CD1c-positive myeloid dendritic cell (primary cell): Measurements from ENCODE around the gene CAPN7.
"Not testable (repeated sequence)": the region's sequence is repeated elsewhere in the genome, so short reads cannot be mapped to it uniquely, and the experiment has no call there.

ENCODE experiments used
- DNase-seq: peaks from one replicate; pipeline ENCODE4 v3.0.0-alpha.2; 2016; ENCODE audit errors: extremely low spot score

Gene CAPN7

DNA sequence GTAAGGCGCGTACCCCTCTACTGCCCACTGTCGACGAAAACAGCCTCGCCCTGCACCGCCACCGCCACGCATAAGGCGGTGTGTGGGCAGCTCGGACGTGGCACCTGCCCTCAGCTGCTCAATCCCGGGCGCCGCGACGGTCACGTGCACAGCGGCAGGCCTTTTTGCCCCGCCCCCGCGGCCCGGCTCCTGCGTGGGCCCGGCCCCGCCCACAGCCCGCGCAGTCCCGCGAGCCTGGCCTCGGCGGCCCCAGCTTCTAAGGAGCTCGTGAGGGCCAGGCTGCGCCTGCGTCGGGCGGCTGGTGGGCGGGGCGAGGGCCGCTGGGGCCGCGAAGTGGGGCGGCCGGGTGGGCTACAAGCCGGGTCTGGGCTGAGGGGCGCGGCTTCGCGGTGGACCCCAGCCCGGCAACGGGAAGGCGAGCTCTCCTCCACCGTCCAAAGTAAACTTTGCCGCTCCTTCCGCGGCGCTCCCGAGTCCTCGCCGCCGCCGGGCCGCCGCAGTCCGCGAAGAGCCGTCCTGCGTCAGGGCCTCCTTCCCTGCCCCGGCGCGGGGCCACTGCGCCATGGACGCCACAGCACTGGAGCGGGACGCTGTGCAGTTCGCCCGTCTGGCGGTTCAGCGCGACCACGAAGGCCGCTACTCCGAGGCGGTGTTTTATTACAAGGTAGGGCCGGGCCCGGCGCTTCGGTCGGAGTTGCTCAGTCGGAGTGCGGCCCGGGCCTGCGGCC, at the start of gene CAPN7:
CAPN7 (plus strand) TSS at position 313 of the 728 bp plus-strand sequence; CDS start at position 563, 250 bp downstream.
- peak; percentile 98 for DNase-seq

DNA sequence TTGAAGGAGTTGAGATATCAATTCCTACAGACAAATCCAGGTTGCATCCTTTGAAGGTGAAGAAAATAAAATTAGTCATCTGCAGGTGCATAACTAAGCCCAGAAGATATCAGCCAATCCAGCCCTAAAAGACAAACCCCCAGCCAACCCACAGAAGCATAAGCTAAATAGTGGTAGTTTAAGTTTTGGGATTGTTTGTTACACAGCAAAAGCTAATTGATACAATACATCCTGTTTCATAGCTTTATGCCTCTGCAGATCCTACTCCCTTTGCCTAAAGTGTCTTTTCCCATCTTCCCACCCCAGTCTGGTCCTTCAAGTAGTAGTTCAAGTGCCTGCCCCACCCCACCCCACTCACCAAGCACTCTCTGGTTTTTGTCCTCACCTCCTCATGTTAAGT, 48.6 kb upstream of the CAPN7 start:
- DNase-seq, result no peak

DNA sequence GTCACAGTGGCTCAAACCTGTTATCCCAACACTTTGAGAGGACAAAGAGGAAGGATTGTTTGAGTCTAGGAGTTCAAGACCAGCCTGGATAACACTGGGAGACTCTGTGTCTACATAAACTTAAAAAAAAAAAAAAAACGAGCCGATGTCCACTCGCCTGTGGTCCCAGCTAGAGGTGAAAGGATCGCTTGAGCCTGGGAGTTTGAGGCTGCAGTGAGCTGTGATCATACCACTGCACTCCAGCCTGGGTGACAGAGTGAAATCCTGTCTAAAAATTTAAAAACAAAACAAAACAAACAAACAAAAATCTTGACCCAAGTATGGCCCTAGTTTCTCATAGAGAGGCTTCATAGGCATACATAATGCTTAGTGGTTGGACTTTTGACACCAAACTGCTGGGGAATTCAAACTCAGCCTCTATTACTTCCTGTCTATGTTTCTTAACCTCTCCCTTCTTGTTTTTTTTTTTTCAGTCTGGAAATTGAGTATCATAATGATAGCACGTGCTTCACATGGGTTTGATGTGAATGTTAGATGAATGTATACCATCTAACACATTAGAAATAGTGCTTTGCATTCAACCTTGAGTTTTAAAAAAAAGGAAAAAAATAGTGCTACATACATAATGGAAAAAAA, 46.4 kb upstream of the CAPN7 start:
- DNase-seq, result no peak

DNA sequence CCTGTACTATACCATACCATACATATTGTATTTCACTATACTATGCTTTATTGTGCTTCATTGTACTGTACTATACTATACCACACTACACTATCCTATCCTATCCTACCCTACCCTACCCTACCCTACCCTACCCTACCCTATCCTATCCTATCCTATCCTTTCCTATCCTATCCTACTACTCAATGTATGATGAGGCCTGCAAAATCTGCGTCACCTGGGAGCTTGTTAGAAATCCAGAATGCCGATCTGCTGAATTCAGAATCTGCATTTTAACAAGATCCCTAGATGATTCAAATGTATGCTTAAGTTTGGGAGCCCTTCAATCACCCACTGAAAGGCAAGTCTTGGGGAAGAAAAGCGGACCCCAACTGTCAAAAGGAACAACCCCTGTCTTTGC, 45.4 kb upstream of the CAPN7 start:
- no peak for DNase-seq

GRCh38 chr3:15161133-15161532, 44.9 kb upstream of the CAPN7 start:
- DNase-seq, result no peak

- DNase-seq, result not testable (repeated sequence)
Observed at GRCh38 chr3:15163656-15164055, 42.4 kb upstream of the CAPN7 start.

- DNase-seq, result no peak
Observed at GRCh38 chr3:15164340-15164739, 41.7 kb upstream of the CAPN7 start.

- DNase-seq, result no peak
Observed at GRCh38 chr3:15165061-15165460, 41.0 kb upstream of the CAPN7 start.

DNA sequence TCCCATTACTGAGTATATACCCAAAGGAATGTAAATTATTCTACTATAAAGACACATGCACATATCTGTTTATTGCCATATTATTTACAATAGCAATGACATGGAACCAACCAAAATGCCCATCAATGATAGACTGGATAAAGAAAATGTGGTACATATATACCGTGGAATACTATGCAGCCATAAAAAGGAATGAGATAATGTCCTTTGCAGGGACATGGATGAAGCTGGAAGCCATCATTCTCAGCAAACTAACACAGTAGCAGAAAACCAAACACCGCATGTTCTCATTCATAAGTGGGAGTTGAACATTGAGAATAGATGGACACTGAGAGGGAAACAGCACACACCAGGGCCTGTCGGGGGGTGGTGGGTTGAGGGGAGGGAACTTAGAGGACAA, 39.7 kb upstream of the CAPN7 start:
- DNase-seq, result not testable (repeated sequence)

- DNase-seq, result no peak
Observed at GRCh38 chr3:15171096-15171495, 35.0 kb upstream of the CAPN7 start.

GRCh38 chr3:15172806-15173205, 33.2 kb upstream of the CAPN7 start:
- no peak for DNase-seq

DNA sequence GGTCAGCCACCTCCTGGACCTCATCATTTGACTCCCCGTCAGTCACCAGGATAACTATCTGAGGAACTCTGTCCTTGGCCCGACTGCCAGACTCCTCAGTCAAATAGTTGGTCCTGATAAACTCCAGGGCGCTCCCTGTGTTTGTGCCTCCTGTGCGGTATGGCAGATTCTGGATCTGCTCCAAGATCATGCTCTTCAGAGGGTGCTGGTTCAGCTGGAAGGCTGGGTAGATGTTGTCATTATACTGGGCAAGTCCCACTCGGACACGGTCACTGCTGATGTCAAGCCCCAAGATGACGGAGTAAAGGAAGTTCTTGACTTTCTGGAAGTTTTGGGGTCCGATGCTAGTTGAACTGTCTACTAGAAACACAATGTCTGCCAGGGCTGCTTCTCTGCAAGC, 31.1 kb upstream of the CAPN7 start:
- DNase-seq, result no peak

GRCh38 chr3:15175605-15176004, 30.4 kb upstream of the CAPN7 start:
- no peak for DNase-seq

DNA sequence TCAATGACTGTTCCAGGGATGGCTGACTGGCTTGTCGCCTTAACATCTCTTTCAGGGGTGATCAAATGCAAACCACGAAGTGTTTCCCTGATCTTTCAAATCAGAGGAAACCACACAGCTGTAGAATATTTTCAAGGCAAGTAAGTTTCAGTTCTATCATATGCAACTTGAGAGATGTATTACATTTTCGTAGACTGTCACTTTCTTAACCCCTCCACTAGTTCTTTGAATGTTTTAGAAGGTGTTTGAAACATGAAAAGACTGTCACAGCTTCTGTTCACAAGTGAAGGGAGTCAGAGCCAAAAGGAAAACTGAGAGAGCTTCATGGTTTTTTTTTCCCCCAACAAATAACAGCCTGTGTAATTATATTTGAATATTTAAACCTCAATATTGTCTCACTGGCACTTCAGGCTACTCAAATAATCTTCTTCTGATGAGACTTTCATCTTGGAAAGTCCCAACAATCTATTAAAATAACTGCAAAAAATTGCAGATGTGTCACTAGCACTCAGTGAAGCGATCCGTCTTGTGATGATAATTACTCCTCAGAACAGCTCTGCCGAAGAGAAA, 25.9 kb upstream of the CAPN7 start:
- DNase-seq, result no peak

- no peak for DNase-seq
Observed at GRCh38 chr3:15181511-15181910, 24.5 kb upstream of the CAPN7 start.

DNA sequence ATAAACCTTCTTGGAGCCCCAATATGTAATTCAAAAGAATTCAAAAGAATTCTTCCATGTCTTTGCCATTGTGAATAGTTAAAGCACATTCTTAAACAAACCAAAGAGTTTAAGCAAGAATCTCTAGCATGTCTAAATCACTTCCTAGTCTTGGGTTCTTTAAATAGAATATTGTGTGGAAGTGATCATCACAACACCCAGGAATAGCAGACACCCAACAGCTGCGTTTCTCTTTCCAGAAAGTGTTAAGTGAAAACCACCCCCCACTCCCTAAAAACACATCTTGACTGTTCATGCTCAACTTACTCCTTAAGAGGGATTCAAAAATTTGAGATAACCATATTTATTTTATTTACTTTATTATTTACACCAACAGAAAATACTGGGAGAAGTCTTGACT, 24.1 kb upstream of the CAPN7 start:
- no peak for DNase-seq

DNA sequence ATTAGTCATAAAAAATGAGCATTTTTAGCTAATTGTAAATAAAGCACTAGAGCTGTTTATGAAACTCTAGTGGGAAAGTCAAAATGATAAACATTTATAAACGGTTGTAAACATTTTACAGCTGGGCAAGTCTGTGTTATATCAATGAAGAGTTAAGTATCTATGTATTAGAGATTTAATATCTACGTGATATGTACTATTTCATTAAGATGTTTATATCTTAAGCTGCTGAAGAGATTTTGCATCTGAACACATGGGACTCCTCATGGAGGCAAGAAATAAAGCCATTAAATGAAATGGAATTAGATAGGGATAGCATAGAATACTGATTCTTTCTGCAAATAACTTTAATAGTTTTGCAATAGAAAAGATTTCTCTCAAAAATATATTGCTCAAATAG, 23.0 kb upstream of the CAPN7 start:
- no peak for DNase-seq

DNA sequence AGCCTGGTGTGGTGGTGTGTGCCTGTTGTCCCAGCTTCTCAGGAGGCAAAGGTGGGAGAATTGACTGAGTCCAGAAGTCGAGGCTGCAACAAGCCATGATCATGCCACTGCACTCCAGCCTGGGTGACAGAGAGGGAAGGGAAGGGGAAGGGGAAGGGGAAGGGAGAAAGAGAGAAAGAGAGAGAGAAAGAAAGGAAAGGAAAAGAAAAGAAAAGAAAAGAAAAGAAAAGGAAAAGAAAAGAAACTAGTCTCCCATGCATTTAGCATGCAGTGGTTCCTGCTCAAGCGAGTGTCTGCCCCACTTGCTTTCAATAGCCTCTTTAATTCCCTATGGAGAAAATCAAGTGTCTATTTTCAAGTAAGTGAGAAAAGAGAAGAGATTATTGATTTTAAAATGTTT, 20.6 kb upstream of the CAPN7 start:
- no peak for DNase-seq

GRCh38 chr3:15186101-15186476, 20.0 kb upstream of the CAPN7 start:
- DNase-seq, result no peak

- not testable (repeated sequence) for DNase-seq
Observed at GRCh38 chr3:15186477-15187164, 19.4 kb upstream of the CAPN7 start.

DNA sequence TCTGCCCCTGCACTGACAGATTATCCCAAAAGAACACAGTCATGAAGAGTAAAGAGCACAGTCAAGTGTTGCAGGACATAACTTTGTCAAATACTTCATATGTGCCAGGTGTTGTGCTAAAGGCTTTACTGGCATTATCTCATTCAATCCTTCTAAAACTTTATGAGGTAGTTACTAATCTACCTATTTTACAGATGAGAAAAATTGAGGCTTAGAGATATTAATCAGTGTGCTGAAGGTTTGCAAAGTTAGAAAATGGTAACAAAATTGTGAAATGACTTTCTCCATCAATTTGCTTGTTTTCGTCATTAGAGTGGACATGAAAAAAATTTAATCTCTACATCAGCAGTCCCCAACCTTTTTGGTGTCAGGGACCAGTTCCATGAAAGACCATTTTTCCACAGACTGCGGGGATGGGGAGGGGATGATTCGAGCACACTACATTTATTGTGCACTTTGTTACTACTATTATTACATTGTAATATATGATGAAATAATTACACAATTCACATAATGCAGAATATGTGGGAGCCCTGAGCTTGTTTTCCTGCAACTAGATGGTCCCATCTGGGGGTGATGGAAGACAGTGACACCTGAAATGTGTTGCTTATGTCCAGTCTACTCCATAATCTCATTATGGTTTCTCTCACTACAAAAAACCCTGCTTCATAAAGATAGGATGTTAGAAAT, 8.6 kb upstream of the CAPN7 start:
- DNase-seq, result no peak

GRCh38 chr3:15198686-15199085, 7.4 kb upstream of the CAPN7 start:
- DNase-seq, result no peak
